Measurements from ENCODE around the gene ZNF219. TPM values are rescaled to one million over a fixed set of nuclear protein-coding genes. Genes with fewer than 3 reads are reported as not detected.
A peak's percentile ranks its signal among the peaks of the same experiment; 100 is the strongest.

The ZNF219 gene
- total RNA-seq, 1 donor from 2014 or later, result 31.9 TPM

- Histone ChIP-seq H3K79me2 (ENCODE audit: insufficient read depth, low read length) (no peaks in the 10 kb centered on the region), H3K27me3 (ENCODE audit: insufficient read depth, low read length) (no peaks in the 10 kb centered on the region), H3K27ac (ENCODE audit: low read depth, low read length) (no peak overlapping the region), H3K9ac (ENCODE audit: low read length) (no peak overlapping the region), H4K20me1 (ENCODE audit: insufficient read depth, low read length) (peaks cover 54% of the 10 kb centered on the region), H3K36me3 (ENCODE audit: insufficient read depth, low read length) (peaks cover 28% of the 10 kb centered on the region), H3K9me3 (ENCODE audit: insufficient read depth, low read depth, low read length) (no peaks in the 10 kb centered on the region), H2AFZ (ENCODE audit: low read depth, low read length) (no peak overlapping the region), H3K4me3 (ENCODE audit: insufficient read depth, low read depth, low read length) (no peak overlapping the region), H3K4me2 (ENCODE audit: low read length) (no peak overlapping the region), H3K4me1 (ENCODE audit: insufficient read depth, low read length) (peaks cover 33% of the 10 kb centered on the region)
- peaks cover 45% of the 10 kb centered on the region for H3K4me1 Mint-ChIP-seq (ENCODE audit: low read depth, unreplicated experiment)
- no peak for DNase-seq (ENCODE audit: low read depth)
- TF ChIP-seq CTCF (IDR thresholded peaks at IDR 0.05; ENCODE audit: insufficient read depth, low read depth, low read length), result no peak
- no peak for TF ChIP-seq EZH2 (IDR thresholded peaks at IDR 0.05; ENCODE audit: insufficient read depth, low read length)
- peaks cover 28% of the 10 kb centered on the region for H3K36me3 Mint-ChIP-seq (ENCODE audit: low read depth, unreplicated experiment)
- H3K27me3 Mint-ChIP-seq (ENCODE audit: low read depth, unreplicated experiment), result no peaks in the 10 kb centered on the region
- peak overlapping the region; percentile 86 for H3K27ac Mint-ChIP-seq (ENCODE audit: unreplicated experiment)
- H3K9me3 Mint-ChIP-seq (ENCODE audit: unreplicated experiment), result no peaks in the 10 kb centered on the region
- no peak for FAIRE-seq
- H3K4me3 Mint-ChIP-seq (ENCODE audit: unreplicated experiment), result no peak overlapping the region
Observed at GRCh38 chr14:21089271-21089670, 9.2 kb downstream of the ZNF219 start.

GRCh38 chr14:21088687-21089086 is 9.8 kb downstream of the ZNF219 start:
- no peak overlapping the region for H3K4me3 Mint-ChIP-seq (ENCODE audit: unreplicated experiment)
- peaks cover 32% of the 10 kb centered on the region for H3K36me3 Mint-ChIP-seq (ENCODE audit: low read depth, unreplicated experiment)
- no peak overlapping the region for H3K27ac ChIP-seq (ENCODE audit: low read depth, low read length)

More at GRCh38 chr14:21088687-21089086, 9.8 kb downstream of the ZNF219 start:
- Mint-ChIP-seq H3K4me1 (ENCODE audit: low read depth, unreplicated experiment) (peaks cover 43% of the 10 kb centered on the region), H3K27me3 (ENCODE audit: low read depth, unreplicated experiment) (no peaks in the 10 kb centered on the region), H3K27ac (ENCODE audit: unreplicated experiment) (peak overlapping the region; percentile 86), H3K9me3 (ENCODE audit: unreplicated experiment) (no peaks in the 10 kb centered on the region)
- H4K20me1 ChIP-seq (ENCODE audit: insufficient read depth, low read length), result peaks cover 50% of the 10 kb centered on the region
- H3K4me2 ChIP-seq (ENCODE audit: low read length), result no peak overlapping the region
- DNase-seq (ENCODE audit: low read depth), result no peak
- no peak for TF ChIP-seq CTCF (IDR thresholded peaks at IDR 0.05; ENCODE audit: insufficient read depth, low read depth, low read length)
- no peak for TF ChIP-seq EZH2 (IDR thresholded peaks at IDR 0.05; ENCODE audit: insufficient read depth, low read length)
- H3K27me3 ChIP-seq (ENCODE audit: insufficient read depth, low read length), result no peaks in the 10 kb centered on the region
- H3K9me3 ChIP-seq (ENCODE audit: insufficient read depth, low read depth, low read length), result no peaks in the 10 kb centered on the region
- no peak overlapping the region for H2AFZ ChIP-seq (ENCODE audit: low read depth, low read length)
- H3K4me3 ChIP-seq (ENCODE audit: insufficient read depth, low read depth, low read length), result no peak overlapping the region
- no peaks in the 10 kb centered on the region for H3K79me2 ChIP-seq (ENCODE audit: insufficient read depth, low read length)
- H3K36me3 ChIP-seq (ENCODE audit: insufficient read depth, low read length), result peaks cover 32% of the 10 kb centered on the region
- no peak overlapping the region for H3K9ac ChIP-seq (ENCODE audit: low read length)
- no peak for FAIRE-seq
- H3K4me1 ChIP-seq (ENCODE audit: insufficient read depth, low read length), result peaks cover 29% of the 10 kb centered on the region
